ENCODE data around the gene ABCC4. TPM values are rescaled to one million over a fixed set of nuclear protein-coding genes. Genes with fewer than 3 reads are reported as not detected.

ABCC4 gene
- polyA plus RNA-seq, 4 donors, result 9.4 to 22.8 (median 21.4) TPM

DNA sequence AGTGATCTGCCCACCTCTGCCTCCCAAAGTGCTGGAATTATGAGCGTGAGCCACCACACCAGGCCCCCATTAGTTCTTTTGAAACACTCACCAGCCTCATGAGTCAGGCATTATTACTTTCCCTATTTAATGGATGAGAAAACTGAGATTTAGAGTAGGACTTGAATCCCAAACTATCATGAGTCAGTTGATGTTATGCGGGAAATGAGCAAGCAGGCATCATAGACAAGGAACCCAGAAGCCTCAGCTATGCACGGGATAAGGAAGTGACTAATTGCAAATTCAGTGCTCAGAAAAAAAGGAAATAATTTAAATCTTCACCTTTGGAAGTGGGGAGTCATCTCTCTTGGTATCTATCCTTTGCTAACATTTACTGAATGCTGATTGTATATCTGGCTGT, 217.5 kb downstream of the ABCC4 start:
- no peak for DNase-seq (ENCODE audit: low read depth in 4 of 4, low spot score in 3 of 4)

- DNase-seq (ENCODE audit: low read depth in 4 of 4, low spot score in 3 of 4), result no peak
Observed at GRCh38 chr13:95083066-95083465, 218.2 kb downstream of the ABCC4 start.

GRCh38 chr13:95075506-95075905, 225.7 kb downstream of the ABCC4 start:
- DNase-seq (ENCODE audit: low read depth in 4 of 4, low spot score in 3 of 4), result no peak

GRCh38 chr13:95074820-95075219, 226.4 kb downstream of the ABCC4 start:
- no peak for DNase-seq (ENCODE audit: low read depth in 4 of 4, low spot score in 3 of 4)

DNA sequence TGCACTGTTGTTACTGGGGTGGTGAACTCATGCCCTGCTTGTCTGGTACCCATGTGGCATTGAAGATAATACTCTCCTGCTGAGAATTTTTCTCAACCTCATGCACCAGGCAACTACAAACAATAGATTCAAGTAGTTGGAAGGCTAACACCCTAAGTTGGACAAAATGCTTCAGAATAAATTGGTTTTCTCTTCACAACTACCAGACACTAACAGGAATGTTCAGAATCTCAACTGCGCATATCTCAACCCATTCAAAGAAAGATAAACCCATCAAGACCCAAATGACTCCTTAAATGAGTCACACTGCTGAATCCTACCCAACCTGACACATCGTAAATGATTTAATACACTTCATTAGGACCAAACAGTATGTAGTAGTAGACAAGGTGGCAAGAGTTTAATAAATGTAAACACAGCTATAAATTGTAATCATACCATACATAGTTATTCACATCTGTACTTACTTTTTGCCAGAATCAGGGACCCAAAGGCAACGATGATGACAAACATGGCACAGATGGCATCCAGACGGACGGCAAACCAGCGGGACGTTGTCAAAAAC, 227.4 kb downstream of the ABCC4 start:
- DNase-seq (ENCODE audit: low read depth in 4 of 4, low spot score in 3 of 4), result no peak

GRCh38 chr13:95067303-95067702, 233.9 kb downstream of the ABCC4 start:
- DNase-seq (ENCODE audit: low read depth in 4 of 4, low spot score in 3 of 4), result no peak

DNA sequence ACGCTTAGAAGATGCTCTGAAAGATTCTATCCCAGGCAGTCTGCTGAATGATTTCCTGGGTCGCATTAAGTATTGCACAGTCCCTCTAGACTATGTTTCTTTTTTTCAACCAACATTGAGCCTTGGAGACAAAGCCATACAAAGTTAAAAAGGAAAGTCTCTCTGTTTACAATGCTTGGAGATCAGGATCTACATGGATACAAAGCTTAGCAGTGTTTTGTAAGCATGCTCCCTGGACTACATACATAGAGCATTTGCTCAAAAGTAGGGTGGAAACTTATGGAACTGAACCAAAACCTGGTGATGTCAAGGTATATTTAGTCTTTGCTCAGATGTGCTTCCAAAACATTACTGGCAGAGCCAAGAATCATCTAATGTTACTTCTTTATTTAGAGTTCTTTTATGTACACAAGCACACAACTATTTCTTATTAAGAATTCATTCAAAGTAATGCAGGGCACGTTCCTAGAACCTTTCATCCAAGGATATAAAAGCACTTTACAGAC, 241.2 kb downstream of the ABCC4 start:
- DNase-seq (ENCODE audit: low read depth in 4 of 4, low spot score in 3 of 4), result no peak

GRCh38 chr13:95059306-95059705, 241.9 kb downstream of the ABCC4 start:
- DNase-seq (ENCODE audit: low read depth in 4 of 4, low spot score in 3 of 4), result no peak

DNA sequence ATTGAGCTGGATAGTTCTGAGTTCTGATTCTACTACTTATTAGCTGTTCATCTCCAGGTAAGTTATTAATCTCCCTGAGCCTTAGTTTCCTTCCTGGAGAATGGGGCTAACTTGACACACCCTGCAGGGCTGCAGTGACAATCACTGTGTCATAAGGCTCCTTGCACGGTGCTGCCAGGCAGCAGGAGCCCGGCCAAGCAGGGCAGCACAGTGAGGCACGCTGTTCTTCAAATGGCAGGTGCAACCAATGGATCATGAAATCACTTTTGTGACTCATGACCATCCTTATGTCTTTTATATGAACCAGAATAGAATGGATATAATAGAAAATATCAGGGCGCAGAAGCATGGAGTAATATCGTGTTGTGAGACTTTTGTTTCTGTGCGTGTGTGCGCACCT, 242.6 kb downstream of the ABCC4 start:
- DNase-seq (ENCODE audit: low read depth in 4 of 4, low spot score in 3 of 4), result no peak

GRCh38 chr13:95056266-95056665, 245.0 kb downstream of the ABCC4 start:
- no peak for DNase-seq (ENCODE audit: low read depth in 4 of 4, low spot score in 3 of 4)

GRCh38 chr13:95050800-95051615, 250.2 kb downstream of the ABCC4 start:
- DNase-seq (ENCODE audit: low read depth in 4 of 4, low spot score in 3 of 4), result no peak

- no peak for DNase-seq (ENCODE audit: low read depth in 4 of 4, low spot score in 3 of 4)
Observed at GRCh38 chr13:95049772-95050171, 251.5 kb downstream of the ABCC4 start.

GRCh38 chr13:95044452-95045205, 256.6 kb downstream of the ABCC4 start:
- no peak for DNase-seq (ENCODE audit: low read depth in 4 of 4, low spot score in 3 of 4)

DNA sequence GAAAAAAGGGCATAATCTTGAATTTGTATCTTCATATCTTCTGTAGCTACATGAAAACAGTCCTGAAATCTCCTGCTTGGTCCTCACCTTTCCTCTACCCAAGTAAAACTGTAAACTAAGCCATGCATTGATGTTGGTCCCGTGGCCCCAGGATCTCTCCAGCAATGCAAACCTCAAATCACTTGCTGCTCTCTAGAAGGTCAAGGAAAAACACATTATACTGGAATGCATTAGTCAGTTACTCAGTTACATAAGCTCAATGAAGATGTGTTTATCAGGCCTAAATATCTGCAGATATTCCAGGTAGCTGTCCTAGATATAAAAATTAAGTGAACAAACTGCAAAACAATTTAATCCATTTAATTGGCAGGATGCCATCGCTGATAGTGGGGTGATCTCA, 261.8 kb downstream of the ABCC4 start:
- DNase-seq (ENCODE audit: low read depth in 4 of 4, low spot score in 3 of 4), result no peak

DNA sequence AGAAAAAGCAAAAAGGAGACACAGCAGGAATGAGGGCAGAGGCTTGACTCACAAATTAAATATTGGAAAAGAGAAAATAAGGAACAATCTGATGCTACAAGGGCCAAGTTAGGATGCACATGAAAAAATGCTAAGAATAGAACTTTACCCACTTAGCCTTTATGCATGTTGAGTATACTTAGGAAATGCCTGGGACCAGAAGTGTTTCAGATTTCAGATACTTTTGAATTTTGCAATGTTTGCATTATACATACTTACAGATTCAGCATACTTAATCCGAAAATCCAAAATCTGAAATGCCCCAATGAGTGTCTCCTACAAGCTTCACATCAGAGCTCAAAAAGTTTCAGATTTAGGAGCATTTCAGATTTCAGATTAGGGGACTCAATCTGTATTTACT, 262.3 kb downstream of the ABCC4 start:
- DNase-seq (ENCODE audit: low read depth in 4 of 4, low spot score in 3 of 4), result no peak

GRCh38 chr13:95035311-95036109, 265.7 kb downstream of the ABCC4 start:
- DNase-seq (ENCODE audit: low read depth in 4 of 4, low spot score in 3 of 4), result no peak

DNA sequence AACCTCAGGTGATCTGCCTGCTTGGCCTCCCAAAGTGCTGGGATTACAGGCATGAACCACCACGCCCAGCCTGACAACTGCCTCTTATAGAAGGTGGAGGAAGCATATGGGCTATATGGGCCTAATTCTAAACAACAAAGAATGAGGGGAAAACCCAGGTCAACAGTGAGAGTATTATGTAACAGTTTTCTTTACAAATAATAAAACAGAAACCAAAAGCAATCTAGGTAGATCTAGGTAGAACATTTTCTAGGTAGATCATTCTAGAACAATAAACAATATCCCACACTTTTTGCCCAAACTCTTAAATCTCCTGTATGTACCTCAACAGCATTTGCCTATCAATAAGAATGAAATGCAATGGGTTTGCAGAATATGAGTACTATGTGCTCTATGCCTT, 267.4 kb downstream of the ABCC4 start:
- no peak for DNase-seq (ENCODE audit: low read depth in 4 of 4, low spot score in 3 of 4)

DNA sequence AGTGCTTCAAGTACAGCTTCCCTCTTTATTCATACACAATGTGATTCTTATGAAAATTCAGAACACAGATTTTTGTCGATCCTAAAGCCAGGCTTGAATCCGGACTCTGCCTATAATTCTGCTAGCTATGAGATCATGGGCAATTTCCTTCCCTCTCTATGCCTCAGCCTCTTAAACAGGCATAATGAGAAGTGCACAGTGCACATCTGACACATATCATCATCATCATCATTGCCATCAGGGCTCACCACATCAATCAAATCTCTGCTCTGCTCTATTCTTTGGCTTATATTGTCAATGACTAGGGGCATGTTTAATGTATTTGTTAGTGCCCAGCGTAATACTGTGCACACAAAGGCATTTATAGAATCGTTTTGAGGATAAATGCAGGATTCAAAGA, 269.1 kb downstream of the ABCC4 start:
- no peak for DNase-seq (ENCODE audit: low read depth in 4 of 4, low spot score in 3 of 4)

GRCh38 chr13:95030821-95031343, 270.4 kb downstream of the ABCC4 start:
- no peak for DNase-seq (ENCODE audit: low read depth in 4 of 4, low spot score in 3 of 4)

- DNase-seq (ENCODE audit: low read depth in 4 of 4, low spot score in 3 of 4), result no peak
Observed at GRCh38 chr13:95027638-95028037, 273.6 kb downstream of the ABCC4 start.
